Fibroblast of peridontal ligament (primary cell): ENCODE measurements around the gene RNU2-1.
"Not testable (repeated sequence)": the region's sequence is repeated elsewhere in the genome, so short reads cannot be mapped to it uniquely, and the experiment has no call there.

Experiments used
- DNase-seq: peaks from one replicate; pipeline ENCODE4 v3.0.0-alpha.2; 2010; ENCODE audit errors: extremely low read depth

The RNU2-1 gene

DNA sequence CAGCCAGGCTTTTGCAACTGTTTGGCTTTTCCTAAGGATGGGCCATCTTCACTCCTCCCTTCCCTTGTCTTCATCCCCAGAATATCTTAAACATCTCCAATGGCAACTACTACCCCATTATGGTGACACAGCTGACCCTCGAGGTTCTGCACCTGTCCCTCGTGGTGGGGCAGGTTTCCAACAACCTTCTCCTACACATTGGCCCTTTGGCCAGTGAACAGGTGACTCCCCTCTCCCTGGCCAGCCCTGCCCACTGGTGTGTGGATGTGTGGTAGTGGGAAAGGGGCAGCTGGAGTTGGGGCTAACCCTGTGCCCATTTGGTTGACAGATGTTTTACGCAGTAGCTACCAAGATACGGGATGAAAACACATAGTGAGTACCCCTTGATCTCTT, 17.4 kb downstream of the RNU2-1 start:
- no peak for DNase-seq

DNA sequence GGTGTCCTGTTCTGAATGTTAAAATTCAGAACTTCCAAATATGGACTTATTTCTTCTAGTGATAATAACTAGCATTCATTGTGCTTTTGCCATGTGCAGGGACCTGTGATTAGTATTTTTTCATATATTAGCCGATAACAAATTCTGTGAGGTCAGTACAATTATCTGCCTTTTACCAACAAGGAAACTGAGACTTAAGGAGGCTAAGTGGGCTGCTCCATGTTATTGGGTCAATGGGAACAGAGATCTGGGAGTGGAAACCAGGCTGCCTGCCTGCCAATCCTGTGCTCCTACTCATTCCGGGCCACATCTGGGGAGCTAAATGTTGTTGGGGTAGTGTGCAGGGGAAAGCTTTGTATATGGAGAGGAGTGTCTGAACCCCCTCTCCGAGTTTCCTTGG, 18.4 kb downstream of the RNU2-1 start:
- DNase-seq = no peak

DNA sequence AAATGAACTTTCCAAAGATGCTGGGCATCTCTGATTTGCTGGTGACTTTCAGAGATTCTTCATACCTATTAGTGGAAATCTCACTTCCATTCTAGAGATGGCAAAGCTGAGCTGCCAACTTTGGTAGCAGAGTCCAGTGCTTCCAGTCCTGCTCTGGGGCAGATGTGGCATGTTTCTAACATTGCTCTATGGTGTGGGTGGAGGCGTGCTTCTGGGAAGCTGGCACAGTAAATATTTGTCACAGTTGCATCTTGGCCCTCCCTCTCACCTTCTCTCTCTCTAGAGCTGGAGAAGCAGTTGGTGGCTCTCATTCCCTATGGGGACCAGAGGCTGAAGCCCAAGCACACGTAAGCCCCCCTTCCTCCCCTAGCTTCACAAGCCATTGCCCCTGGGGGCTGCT, 20.2 kb downstream of the RNU2-1 start:
- DNase-seq = no peak

DNA sequence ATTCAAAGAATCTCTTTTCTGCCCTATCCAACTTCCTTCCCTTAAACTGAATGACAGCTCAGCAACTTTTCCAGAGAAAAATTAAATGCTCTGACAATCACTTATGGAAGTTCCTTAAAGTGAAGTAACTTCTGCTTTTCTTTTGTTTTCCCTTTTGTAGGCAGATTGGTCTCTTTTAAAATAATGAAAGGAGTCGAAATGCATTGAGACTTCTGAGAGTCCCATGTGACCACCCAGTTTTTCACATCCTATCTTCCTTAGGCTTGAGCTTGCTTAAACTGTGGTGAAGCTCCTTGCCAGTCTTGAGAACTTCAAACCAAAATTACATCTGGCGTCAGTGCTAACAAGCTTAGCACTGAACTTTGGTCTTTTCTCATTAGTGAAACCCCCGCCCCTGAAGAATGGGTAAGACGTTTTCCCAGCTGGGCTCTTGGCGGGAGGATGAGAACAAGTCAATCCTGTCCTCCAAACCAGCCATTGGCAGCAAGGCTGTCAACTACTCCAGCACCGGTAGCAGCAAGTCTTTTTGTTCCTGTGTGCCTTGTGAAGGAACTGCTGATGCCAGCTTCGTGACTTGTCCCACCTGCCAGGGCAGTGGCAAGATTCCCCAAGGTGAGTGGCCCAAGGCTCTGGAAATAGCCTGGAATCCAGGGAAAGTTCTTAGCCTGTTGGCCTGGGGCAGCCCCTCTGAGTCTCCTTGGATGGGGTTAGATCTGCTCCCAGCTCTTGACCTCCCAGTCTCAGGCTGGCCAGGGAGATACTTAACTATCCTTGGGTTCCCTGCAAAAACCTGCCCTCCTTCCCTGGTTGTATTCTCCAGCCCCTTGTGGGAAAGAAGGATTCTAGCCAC, 20.9 kb downstream of the RNU2-1 start:
- peak; percentile 27 for DNase-seq

DNA sequence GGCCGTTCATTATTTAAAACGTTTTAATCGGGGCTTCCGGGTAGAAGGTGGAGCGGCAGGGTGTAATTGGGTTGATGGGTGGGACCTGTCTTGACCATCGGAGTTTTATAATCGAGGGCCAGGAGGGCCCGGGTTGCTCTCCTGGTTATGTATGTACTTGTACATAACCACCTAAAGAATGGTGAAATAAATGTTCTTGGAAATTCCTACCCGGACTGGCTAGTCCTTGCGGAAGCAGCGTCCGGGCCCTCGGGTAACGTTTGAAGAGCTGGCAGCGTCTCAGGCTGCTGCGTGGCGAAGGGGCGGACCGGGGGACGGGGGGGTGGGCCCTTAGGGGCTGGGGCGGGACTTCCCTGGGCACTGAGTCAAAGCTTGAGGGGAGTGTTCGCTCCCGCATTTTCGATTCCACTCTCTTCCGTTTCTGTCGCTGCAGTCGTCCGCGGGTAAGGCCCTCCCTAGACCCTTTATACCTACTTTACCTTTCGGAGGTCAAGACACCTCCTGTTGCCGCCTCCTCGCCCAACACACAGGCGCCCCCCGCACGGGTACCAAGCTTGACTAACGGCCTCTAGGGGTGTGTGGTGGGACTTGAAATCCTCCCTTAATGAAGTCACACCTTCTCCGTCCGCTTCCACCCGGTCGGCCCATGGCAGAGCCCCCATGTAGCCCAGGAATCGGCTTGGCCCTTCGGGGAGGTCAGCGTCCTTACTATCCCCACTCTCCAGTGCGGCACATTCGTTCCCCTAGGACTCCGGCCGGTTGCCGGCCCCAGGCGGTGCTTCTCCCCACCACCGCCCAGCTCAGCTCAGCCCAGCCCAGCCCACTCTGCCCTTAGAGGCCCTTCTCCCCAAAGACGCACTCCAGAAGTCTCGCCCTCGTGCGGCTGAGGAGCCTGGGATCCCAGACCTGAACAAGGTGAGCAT, 22.0 kb downstream of the RNU2-1 start, which contains the start of gene TMEM106A:
TMEM106A (plus strand) TSS at position 396 of the 923 bp plus-strand sequence. CDS start 1,167 bp downstream, outside the sequence.
- peak; percentile 85 for DNase-seq

DNA sequence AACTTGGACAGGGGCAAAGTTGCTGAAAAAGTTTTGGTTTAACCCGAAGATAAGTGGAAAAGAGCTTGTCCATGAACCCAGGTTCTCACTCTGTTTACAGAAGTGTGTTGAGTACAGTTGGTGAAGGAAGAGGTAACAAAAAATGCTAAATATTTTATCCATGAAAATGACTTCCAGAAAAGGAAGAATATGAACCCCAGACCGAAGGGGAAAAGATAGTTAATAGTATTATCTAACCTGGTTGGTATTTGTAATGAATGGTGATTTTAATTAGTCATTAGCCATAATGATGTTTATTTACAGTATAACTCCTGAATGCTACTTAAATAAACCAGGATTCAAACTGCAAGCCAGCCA, 22.7 kb downstream of the RNU2-1 start:
- no peak for DNase-seq

DNA sequence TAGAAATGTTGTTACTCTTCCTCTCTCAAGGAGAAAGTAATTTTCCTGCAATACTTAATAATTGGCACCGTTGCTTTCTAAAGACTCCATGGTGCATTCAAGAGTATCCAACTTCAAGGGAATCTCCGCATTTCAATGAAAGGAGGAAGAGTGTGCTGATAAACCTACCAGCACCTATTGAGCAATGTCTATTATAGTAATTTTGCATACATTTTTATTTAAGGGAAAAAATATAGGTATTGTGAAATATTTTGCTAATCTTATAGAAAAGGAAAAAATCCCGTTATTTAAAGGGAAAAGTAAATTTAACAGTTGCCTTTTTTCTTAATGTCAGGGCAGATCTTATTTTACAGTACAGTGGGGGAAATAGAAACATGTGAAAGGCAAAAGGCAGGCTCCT, 23.2 kb downstream of the RNU2-1 start:
- DNase-seq = no peak

DNA sequence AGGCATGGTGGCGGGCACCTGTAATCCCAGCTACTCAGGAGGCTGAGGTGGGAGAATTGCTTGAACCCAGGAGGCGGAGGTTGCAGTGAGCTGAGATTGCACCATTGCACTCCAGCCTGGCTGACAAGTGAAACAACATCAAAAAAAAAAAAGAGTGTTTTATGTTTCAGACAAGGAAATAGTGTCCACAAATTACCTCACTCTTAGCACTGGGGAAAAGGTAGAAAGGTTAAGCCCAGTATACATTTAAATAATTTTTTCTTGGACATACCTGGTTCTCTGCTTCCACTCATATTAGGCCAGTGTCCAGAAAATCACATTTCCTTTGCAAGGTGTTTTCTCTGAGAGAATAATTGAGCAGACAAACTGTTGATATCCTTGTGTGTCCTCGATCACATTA, 30.8 kb downstream of the RNU2-1 start:
- DNase-seq = not testable (repeated sequence)

DNA sequence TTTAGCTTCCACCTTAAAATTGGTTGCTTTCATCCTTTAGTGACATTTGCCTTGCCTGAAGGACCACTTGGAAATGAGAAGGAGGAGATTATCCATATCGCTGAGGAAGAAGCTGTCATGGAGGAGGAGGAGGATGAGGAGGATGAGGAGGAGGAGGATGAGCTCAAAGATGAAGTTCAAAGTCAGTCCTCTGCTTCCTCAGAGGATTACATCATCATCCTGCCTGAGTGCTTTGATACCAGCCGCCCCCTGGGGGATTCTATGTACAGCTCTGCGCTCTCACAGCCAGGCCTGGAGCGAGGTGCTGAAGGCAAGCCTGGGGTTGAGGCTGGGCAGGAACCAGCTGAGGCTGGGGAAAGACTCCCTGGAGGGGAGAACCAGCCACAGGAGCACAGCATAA, 33.6 kb downstream of the RNU2-1 start:
- no peak for DNase-seq

DNA sequence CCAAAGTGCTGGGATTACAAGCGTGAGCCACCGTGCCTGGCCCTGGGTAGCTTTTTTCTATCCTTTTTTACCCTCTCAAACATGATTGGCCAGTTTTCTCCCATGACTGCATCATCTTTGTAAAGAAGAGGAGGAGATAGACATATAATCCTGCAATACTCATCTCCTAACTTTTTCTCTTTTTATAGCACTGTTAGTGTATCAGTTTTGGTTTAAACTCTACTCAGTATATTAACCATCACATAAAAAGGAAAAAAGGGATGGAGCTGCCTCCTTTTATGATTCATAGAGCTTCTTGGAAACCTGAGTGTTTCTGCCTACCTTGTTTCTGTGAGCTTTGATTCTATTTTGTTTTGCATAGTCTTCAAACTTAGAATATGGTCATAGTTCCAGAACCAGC, 34.1 kb downstream of the RNU2-1 start:
- DNase-seq = no peak

DNA sequence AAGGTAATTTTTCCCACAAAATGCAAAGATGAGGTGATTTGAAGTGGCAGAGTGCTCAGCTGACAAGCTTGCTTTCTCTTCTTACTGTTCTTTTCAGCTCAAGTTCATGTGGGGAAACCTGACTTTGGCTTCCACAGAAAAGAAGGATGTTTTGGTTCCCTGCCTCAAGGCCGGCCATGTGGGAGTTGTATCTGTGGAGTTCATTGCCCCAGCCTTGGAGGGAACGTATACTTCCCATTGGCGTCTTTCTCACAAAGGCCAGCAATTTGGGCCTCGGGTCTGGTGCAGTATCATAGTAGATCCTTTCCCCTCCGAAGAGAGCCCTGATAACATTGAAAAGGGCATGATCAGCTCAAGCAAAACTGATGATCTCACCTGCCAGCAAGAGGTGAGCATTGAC, 40.5 kb downstream of the RNU2-1 start:
- DNase-seq = no peak

DNA sequence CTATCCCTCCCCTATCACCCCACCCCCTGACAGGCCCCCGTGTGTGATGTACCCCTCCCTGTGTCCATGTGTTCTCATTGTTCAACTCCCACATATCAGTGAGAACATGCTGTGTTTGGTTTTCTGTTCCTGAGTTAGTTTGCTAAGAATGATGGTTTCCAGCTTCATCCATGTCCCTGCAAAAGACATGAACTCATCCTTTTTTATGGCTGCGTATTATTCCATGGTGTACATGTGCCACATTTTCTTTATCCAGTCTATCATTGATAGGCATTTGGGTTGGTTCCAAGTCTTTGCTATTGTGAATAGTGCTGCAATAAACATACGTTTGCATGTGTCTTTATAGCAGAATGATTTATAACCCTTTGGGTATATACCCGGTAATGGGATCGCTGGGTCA, 47.1 kb downstream of the RNU2-1 start:
- DNase-seq = not testable (repeated sequence)

DNA sequence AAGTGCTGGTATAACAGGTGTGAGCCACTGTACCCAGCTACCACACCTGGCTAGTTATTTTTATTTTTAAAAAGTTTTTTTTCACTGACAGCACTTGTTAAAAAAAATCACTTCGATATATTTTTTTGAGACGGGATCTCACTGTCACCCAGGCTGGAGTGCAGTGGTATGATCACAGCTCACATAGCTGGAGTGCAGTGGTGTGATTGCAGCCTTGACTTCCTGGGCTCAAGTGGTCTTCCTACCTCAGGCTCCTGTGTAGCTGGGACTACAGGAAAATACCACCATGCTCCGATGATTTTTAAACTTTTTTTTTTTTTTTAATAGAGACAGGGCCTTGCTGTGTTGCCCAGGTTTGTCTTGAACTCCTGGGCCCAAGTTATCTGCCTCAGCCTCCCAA, 49.9 kb downstream of the RNU2-1 start:
- DNase-seq = no peak
